ENCODE measurements around the gene TFIP11. TPM values are rescaled to one million over a fixed set of nuclear protein-coding genes. Genes with fewer than 3 reads are reported as not detected.

The TFIP11 gene
- total and polyA plus RNA-seq, 4 donors = 14.3 to 31.7 (median 24.6) TPM

- peak; percentile 29 for TF ChIP-seq REST (IDR thresholded peaks at IDR 0.05)
- TF ChIP-seq TAF1 (conservative IDR thresholded peaks at IDR 0.05) = no peak
- peak; percentile 59 for TF ChIP-seq SP1 (IDR thresholded peaks at IDR 0.05)
- TF ChIP-seq HNF4A (conservative IDR thresholded peaks at IDR 0.05) = peak; percentile 57 to 63
- TF ChIP-seq MAX (IDR thresholded peaks at IDR 0.05) = peak; percentile 78
- no peak for TF ChIP-seq EGR1 (IDR thresholded peaks at IDR 0.05; ENCODE audit: low read depth in 2 of 2)
- peak; percentile 68 for TF ChIP-seq FOXA2 (IDR thresholded peaks at IDR 0.05)
Observed at GRCh38 chr22:26561756-26562417, 49.6 kb upstream of the TFIP11 start (continued).

DNA sequence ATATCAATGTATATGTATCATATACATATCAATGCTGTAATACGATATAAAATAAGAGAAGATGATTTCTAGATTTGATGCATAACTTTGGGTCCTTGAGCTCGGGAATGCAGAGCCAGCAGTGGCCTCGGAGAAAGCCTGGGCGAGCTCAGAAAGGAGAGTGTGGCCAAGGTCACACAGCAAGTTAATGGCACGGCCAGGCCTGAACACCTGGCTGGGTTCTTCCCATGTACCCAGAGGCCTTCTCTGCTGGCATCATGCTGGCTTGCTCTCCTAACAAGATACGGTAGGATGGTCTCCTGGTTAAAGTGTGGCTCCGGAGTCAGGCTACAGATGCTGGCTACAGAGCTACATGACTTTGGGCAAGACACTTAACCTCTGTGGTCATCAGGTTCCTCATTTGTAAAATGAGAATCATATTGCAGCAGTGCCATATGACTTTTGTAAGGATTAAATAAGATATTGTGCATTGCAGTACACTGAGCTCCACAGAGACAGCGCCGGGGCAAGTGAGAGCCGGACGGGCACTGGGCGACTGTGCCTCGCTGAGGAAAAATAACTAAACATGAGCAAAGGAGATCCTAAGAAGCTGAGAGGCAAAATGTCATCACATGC lies 47.8 kb upstream of the TFIP11 start:
- no peak for TF ChIP-seq MAX (IDR thresholded peaks at IDR 0.05)
- no peak for TF ChIP-seq SP1 (IDR thresholded peaks at IDR 0.05)
- no peak for TF ChIP-seq JUND (IDR thresholded peaks at IDR 0.05)
- no peak for TF ChIP-seq HNF4G (IDR thresholded peaks at IDR 0.05)
- no peak for TF ChIP-seq REST (IDR thresholded peaks at IDR 0.05)
- TF ChIP-seq HNF4A (conservative IDR thresholded peaks at IDR 0.05) = no peak
- TF ChIP-seq, protein P1, sequence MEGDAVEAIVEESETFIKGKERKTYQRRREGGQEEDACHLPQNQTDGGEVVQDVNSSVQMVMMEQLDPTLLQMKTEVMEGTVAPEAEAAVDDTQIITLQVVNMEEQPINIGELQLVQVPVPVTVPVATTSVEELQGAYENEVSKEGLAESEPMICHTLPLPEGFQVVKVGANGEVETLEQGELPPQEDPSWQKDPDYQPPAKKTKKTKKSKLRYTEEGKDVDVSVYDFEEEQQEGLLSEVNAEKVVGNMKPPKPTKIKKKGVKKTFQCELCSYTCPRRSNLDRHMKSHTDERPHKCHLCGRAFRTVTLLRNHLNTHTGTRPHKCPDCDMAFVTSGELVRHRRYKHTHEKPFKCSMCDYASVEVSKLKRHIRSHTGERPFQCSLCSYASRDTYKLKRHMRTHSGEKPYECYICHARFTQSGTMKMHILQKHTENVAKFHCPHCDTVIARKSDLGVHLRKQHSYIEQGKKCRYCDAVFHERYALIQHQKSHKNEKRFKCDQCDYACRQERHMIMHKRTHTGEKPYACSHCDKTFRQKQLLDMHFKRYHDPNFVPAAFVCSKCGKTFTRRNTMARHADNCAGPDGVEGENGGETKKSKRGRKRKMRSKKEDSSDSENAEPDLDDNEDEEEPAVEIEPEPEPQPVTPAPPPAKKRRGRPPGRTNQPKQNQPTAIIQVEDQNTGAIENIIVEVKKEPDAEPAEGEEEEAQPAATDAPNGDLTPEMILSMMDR (IDR thresholded peaks at IDR 0.05; ENCODE audit: low read depth, low read length, missing input control) = no peak
- no peak for TF ChIP-seq EGR1 (IDR thresholded peaks at IDR 0.05; ENCODE audit: low read depth in 2 of 2)
- TF ChIP-seq FOXA1 (IDR thresholded peaks at IDR 0.05) = no peak
- no peak for TF ChIP-seq NR2F2 (IDR thresholded peaks at IDR 0.05)
- no peak for TF ChIP-seq FOXA2 (IDR thresholded peaks at IDR 0.05)
- TF ChIP-seq YY1 (IDR thresholded peaks at IDR 0.05) = no peak
- TF ChIP-seq GABPA (IDR thresholded peaks at IDR 0.05 in 1 of 2, conservative IDR thresholded peaks at IDR 0.05 in 1 of 2) = no peak
- no peak for TF ChIP-seq TAF1 (conservative IDR thresholded peaks at IDR 0.05)
- no peak for TF ChIP-seq RAD21 (IDR thresholded peaks at IDR 0.05)
- TF ChIP-seq RXRA (IDR thresholded peaks at IDR 0.05) = no peak
- TF ChIP-seq, protein P2, sequence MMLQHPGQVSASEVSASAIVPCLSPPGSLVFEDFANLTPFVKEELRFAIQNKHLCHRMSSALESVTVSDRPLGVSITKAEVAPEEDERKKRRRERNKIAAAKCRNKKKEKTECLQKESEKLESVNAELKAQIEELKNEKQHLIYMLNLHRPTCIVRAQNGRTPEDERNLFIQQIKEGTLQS (IDR thresholded peaks at IDR 0.05) = no peak
- Histone ChIP-seq H3K4me1 (ENCODE audit: control insufficient read depth in 4 of 4, insufficient read depth in 4 of 4, low read length in 3 of 4) (peaks cover 15 to 86% (median 70%) of the 10 kb centered on the region in 4 donors), H3K9ac (ENCODE audit: low read depth in 1 of 2, low read length in 2 of 2) (peak overlapping the region in 1 of 2 donors; percentile 29), H3K27me3 (ENCODE audit: control insufficient read depth in 4 of 4, insufficient read depth in 4 of 4, low read length in 3 of 4) (no peaks in the 10 kb centered on the region), H3K9me3 (ENCODE audit: control insufficient read depth in 4 of 4, low read length in 3 of 4) (no peaks in the 10 kb centered on the region), H3K27ac (ENCODE audit: low read depth in 1 of 2, low read length in 2 of 2) (peak overlapping the region; percentile 84 to 92), H3K4me3 (ENCODE audit: low read depth in 1 of 3, low read length in 3 of 3) (no peak overlapping the region), H3K36me3 (ENCODE audit: control insufficient read depth in 4 of 4, insufficient read depth in 3 of 4, low read depth in 1 of 4, low read length in 3 of 4) (peaks cover 1 to 4% (median 3%) of the 10 kb centered on the region in 4 donors)
- 77% methylated on average over 13 of the region's 13 CpGs for WGBS
- no peak for DNase-seq (ENCODE audit: low spot score)

Measured in liver (tissue), 9 donors.